ENCODE data around the gene ZKSCAN7.

GRCh38 chr3:44554626-44555592 is at the start of gene ZKSCAN7:
- TF ChIP-seq EP300 (IDR thresholded peaks at IDR 0.05; ENCODE audit: borderline replicate concordance) (no peak), YY1 (IDR thresholded peaks at IDR 0.05; ENCODE audit: low read depth) (no peak), CEBPB (IDR thresholded peaks at IDR 0.05) (no peak), CREB1 (IDR thresholded peaks at IDR 0.05; ENCODE audit: low read depth) (no peak), REST (IDR thresholded peaks at IDR 0.05; ENCODE audit: low read depth) (no peak), EGR1 (IDR thresholded peaks at IDR 0.05) (no peak), TAF1 (IDR thresholded peaks at IDR 0.05; ENCODE audit: low read depth) (no peak), MAX (IDR thresholded peaks at IDR 0.05) (no peak)
